Testis (tissue), 3 donors: ENCODE results near the gene SIX2. TPM values are rescaled to one million over a fixed set of nuclear protein-coding genes. Genes with fewer than 3 reads are reported as not detected.

Experiments
- DNase-seq: peaks from one replicate; pipeline ENCODE4 v3.0.0-alpha.2; 2019
- H3K27ac ChIP-seq, 2 donors: fragments of 200-600 bp; sonication (generic); one replicate each; pipeline ENCODE4 v1.5.1; 2019
- H3K27me3 ChIP-seq: fragments of 200-600 bp; sonication (generic); one replicate; pipeline ENCODE4 v1.5.1; 2019
- H3K36me3 ChIP-seq: fragments of 200-600 bp; sonication (generic); one replicate; pipeline ENCODE4 v1.5.1; 2017; ENCODE audit warnings: low read depth; ENCODE audit errors: missing control alignments
- H3K4me1 ChIP-seq: fragments of 200-600 bp; sonication (generic); one replicate; pipeline ENCODE4 v1.5.1; 2019
- H3K4me3 ChIP-seq, 2 donors: fragments of 200-600 bp; sonication (generic); one replicate each; pipeline ENCODE4 v1.5.1; 2017 to 2019
- H3K9me3 ChIP-seq: fragments of 200-600 bp; sonication (generic); one replicate; pipeline ENCODE4 v1.5.1; 2017
- POLR2A ChIP-seq: fragments of 450-650 bp; IDR thresholded peaks from one replicate; pipeline ENCODE4 v1.6.1; 2017; ENCODE audit warnings: antibody characterized with exemption, mild to moderate bottlenecking, moderate library complexity
- WGBS, 2 donors: methylation state at CpG; one replicate each; pipeline ENCODE4 v1.1.5; 2018; 5-methylcytosine and 5-hydroxymethylcytosine counted together
- intact Hi-C: fragments of 100-400 bp; cut with DNase I; formaldehyde crosslinking; loops from one replicate; pipeline ENCODE4 v1.15.1; 2023; ENCODE audit warnings: low total_unique reads
- polyA plus RNA-seq: library from polyadenylated mRNA; stranded (reverse); fragments of 350-450 nt; fragmentation: Illumina TruSeq; extraction: RNeasy Lipid Tissue Mini Kit (QIAGEN cat#74804); gene quantifications from one replicate; pipeline ENCODE4 v1.2.3, GENCODE V29; 2014; ENCODE audit warnings: low read depth, low replicate concordance; ENCODE audit not compliant: insufficient read depth
- total RNA-seq, 2 donors: library from RNA; depleted of rRNA; stranded (reverse); fragments of >200 nt; gene quantifications; one replicate each; pipeline ENCODE4 v1.2.3, GENCODE V29; 2016
- TF ChIP-seq, protein P1 (sequence below), 3 experiments: fragments of 450-650 bp in 2 of 3; fragments of 200-600 bp in 1 of 3; sonication (generic) in 1 of 3; IDR thresholded peaks; one replicate each; pipeline ENCODE4 v1.5.1; 2016 to 2019; ENCODE audit warnings: antibody characterized with exemption in 3 of 3, mild to moderate bottlenecking in 2 of 3, moderate library complexity in 1 of 3

SIX2 gene
- total and polyA plus RNA-seq, 3 donors from 2014 or later: 1.1 to 3.2 (median 1.1) TPM

DNA sequence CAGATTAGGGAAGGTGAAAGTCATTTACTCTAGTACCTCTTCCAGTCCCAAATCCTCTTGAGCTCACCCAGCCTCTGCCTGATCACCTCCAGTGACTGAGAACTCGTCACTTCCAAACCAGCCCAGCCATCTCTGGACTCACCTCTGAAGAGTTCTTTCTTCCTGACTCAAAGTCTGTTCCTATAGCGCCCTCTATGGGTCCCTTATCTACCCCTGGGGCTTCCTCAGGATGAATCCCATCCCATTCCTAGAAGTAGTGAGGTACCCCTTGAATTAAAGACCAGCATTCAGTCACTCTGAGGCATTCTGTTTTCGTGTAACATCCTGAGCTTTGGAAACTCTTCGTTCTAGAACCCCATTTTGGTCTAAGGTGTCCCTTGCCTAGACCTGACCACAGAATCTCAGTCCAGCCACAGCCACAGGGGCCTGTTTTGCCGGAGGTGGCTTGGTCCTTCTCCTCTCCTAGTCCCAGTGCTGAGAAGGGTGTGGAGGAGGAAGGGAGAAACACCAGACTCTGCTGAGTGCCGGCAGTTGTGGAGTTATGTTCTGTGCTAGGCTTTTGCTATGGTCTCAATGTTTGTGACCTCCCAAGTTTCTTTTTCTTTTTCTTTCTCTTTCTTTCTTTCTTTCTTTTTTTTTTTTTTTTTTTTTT, 35.1 kb downstream of the SIX2 start:
- intact Hi-C loops: loop anchor here (10.0 kb wide), 1 partner anchor 521 kb away; no protein-coding TSS in a partner anchor
- H3K4me3 ChIP-seq: no peak overlapping the region
- H3K9me3 ChIP-seq: no peaks in the 10 kb centered on the region
- H3K27me3 ChIP-seq: no peaks in the 10 kb centered on the region
- no peaks in the 10 kb centered on the region for H3K36me3 ChIP-seq
- H3K27ac ChIP-seq: no peak overlapping the region
- TF ChIP-seq, protein P1, sequence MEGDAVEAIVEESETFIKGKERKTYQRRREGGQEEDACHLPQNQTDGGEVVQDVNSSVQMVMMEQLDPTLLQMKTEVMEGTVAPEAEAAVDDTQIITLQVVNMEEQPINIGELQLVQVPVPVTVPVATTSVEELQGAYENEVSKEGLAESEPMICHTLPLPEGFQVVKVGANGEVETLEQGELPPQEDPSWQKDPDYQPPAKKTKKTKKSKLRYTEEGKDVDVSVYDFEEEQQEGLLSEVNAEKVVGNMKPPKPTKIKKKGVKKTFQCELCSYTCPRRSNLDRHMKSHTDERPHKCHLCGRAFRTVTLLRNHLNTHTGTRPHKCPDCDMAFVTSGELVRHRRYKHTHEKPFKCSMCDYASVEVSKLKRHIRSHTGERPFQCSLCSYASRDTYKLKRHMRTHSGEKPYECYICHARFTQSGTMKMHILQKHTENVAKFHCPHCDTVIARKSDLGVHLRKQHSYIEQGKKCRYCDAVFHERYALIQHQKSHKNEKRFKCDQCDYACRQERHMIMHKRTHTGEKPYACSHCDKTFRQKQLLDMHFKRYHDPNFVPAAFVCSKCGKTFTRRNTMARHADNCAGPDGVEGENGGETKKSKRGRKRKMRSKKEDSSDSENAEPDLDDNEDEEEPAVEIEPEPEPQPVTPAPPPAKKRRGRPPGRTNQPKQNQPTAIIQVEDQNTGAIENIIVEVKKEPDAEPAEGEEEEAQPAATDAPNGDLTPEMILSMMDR (IDR thresholded peaks at IDR 0.05): peak in 1 of 3 experiments; percentile 14
- TF ChIP-seq POLR2A: no peak
- DNase-seq: peak; percentile 46
- H3K4me1 ChIP-seq: no peaks in the 10 kb centered on the region
- WGBS, 2 donors: 55 to 66% methylated on average over 4 to 6 of the region's 6 CpGs

GRCh38 chr2:44972771-44973535, 36.3 kb downstream of the SIX2 start:
- no peak for TF ChIP-seq POLR2A
- Histone ChIP-seq H3K36me3 (no peaks in the 10 kb centered on the region), H3K27ac (no peak overlapping the region), H3K4me3 (no peak overlapping the region), H3K27me3 (no peaks in the 10 kb centered on the region), H3K9me3 (no peaks in the 10 kb centered on the region), H3K4me1 (no peaks in the 10 kb centered on the region)
- intact Hi-C loops: loop anchor here (10.0 kb wide), 1 partner anchor 522 kb away; no protein-coding TSS in a partner anchor
- 51 to 56% methylated on average over 10 to 11 of the region's 11 CpGs for WGBS, 2 donors
- no peak for DNase-seq

DNA sequence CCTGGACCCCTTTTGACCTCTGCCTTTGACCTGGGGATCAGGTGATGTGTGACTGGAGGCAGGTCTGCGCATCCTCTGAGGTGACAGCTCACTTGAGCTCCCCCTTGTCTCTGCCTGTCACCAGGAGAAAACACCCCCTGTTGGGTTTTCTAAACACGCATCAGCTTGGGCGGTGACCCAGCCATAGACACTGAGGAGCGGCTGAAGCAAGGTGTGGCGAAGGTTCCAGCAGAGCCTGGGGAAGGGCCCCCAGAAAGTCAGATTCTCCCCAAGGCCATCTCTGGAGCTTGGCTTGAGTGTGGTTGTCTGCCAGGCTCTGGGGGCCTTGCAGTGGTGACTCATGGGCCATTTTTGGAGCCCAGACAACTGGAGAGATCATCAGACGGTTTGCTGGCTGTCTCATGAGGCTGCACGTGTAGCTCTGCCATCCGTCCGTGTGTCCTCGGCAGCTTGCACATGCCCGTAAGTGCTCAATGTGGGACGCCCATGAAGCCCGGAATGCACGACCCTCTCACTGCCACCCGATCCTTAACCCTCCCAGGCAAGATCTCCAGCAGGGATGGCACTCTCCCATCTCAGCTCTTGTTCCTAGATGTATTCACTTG, 38.3 kb downstream of the SIX2 start:
- Histone ChIP-seq H3K9me3 (no peaks in the 10 kb centered on the region), H3K4me1 (no peaks in the 10 kb centered on the region), H3K27me3 (no peaks in the 10 kb centered on the region), H3K27ac (no peak overlapping the region), H3K4me3 (no peak overlapping the region), H3K36me3 (no peaks in the 10 kb centered on the region)
- no peak for TF ChIP-seq POLR2A
- TF ChIP-seq, protein P1 (IDR thresholded peaks at IDR 0.05): no peak
- intact Hi-C loops: loop anchor here (10.0 kb wide), 1 partner anchor 524 kb away; no protein-coding TSS in a partner anchor
- DNase-seq: no peak
- 82 to 85% methylated on average over 14 to 15 of the region's 15 CpGs for WGBS, 2 donors

- no peak for TF ChIP-seq POLR2A
- TF ChIP-seq, protein P1 (IDR thresholded peaks at IDR 0.05): no peak
- Histone ChIP-seq H3K27ac (no peak overlapping the region), H3K4me3 (no peak overlapping the region), H3K4me1 (no peaks in the 10 kb centered on the region), H3K9me3 (no peaks in the 10 kb centered on the region), H3K36me3 (no peaks in the 10 kb centered on the region), H3K27me3 (no peaks in the 10 kb centered on the region)
- WGBS, 2 donors: 92 to 95% methylated on average over 4 of the region's 4 CpGs
- DNase-seq: no peak
- intact Hi-C loops: loop anchor here (10.0 kb wide), 1 partner anchor 525 kb away; no protein-coding TSS in a partner anchor
Measured at GRCh38 chr2:44969936-44970335, 39.3 kb downstream of the SIX2 start.
